Forelimb muscle (tissue), 1 donor: ENCODE results near the gene RUVBL1. TPM values are rescaled to one million over a fixed set of nuclear protein-coding genes. Genes with fewer than 3 reads are reported as not detected.

Experiments
- polyA plus RNA-seq: library from polyadenylated mRNA; unstranded; fragments of 120-200 nt; gene quantifications from one replicate; pipeline ENCODE4 v1.2.1, GENCODE V29; 2013; ENCODE audit not compliant: insufficient read length

Gene RUVBL1
- polyA plus RNA-seq, 1 donor = 34.1 TPM

Other genes with a start within 250 kb of the RUVBL1 start
- 25.6 TPM for gene KBTBD12, start 208.6 kb downstream of the RUVBL1 start, polyA plus RNA-seq
- 97.1 TPM for gene SEC61A1, start 71.4 kb downstream of the RUVBL1 start, polyA plus RNA-seq
- 17.1 TPM for gene EEFSEC, start 29.7 kb upstream of the RUVBL1 start, polyA plus RNA-seq